GM21423 (cell line): ENCODE data around the gene INPP5B.
A peak's percentile ranks its signal among the peaks of the same experiment; 100 is the strongest.

Source experiments
- ATAC-seq: cut with Tn5 transposase; IDR thresholded peaks from one replicate; pipeline ENCODE4 v1.9.1; 2021; ENCODE audit warnings: mild to moderate bottlenecking, moderate library complexity; ENCODE audit not compliant: unreplicated experiment

The INPP5B gene

DNA sequence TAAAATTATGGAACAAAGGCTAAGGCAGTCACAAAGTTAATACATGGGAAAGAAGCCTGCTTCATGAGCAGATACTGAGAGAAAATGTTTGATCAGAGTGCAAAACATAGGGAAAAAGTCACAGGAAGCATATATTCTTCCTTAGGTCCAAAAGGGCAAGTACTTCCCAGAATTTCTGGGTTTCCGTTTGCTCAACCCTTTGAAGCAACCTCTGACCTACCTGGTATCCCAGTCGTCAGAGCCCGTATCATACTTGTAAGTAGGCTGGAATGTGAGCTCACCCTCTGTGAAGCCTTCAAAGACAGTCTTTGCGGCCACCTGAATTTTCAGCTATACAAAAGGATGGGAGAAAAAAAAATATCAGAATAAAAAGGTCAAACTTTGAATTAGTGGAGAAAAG, 67.0 kb downstream of the INPP5B start:
- no peak for ATAC-seq

DNA sequence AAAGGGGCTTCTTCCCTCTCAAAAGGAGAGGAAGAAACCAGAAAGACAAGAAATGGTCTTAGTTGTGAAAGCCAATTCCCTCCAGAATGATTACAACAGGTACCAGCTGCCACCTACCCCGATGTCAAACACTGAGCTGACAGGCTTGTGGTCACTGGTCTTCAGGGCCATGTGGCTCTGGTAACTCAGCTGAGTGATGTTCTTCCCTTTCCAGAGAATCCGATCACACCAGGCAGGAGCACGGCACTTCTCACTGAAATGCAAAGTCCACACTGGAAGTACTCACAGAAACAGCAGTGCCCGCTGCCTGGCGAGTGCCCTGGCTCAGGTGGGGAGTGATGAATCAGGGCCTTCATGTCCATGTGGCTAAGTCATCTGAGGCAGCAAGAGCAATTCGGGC, 68.8 kb downstream of the INPP5B start:
- no peak for ATAC-seq

DNA sequence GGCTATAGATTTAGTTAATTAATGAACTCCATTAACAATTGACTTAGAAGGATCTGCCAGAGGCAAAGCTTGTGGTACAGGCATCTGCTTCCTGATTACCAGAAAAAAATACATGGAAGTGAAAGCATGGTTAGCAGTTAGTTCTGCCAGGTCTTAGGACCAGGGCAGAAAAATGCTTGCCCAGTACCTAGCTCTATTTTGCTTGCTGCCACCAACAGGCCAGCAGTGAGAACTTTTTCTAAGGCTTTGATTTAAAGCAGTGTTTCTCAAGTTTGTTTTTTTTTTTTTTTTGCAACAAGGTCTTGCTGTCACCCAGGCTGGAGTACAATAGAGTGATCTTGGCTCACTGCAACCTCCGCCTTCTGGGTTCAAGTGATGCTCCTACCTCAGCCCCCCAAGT, 71.0 kb downstream of the INPP5B start:
- no peak for ATAC-seq

DNA sequence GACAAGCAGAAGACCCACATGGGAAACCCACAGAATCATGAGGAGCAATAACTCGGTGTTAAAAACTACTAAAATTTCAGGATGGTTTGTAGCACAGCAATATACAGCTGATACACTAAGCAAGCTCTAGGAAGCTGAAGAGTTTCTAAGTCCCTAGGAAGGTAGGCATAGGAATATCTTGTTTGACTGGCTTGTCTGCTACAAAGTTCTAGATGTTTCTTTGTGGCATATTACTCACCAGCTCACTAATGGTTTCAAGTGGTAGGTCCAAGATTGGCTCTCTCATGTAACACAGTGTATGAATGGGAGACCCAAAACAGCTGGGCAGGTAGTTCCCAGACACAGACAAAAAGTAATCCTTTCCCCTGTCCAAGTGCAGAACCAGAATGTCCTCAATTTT, 74.2 kb downstream of the INPP5B start:
- no peak for ATAC-seq

DNA sequence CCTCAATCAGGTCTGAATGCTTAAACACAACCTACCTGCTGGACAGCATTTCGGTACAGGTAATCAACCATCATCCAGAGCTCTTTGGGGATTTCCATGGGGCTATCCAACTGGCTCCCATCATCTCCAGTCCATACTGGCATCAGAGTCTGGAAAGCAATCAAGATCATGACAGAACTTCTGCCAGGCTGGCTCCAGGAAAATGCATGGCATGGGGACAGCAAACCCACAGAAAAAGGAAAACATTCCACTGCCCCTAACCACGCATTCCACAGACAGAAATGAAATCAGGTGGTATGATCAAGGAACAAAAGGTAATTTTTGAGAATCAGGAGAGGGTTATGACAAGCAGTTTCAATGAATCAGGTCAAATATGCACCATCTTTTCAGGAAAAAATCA, 78.4 kb downstream of the INPP5B start:
- no peak for ATAC-seq

DNA sequence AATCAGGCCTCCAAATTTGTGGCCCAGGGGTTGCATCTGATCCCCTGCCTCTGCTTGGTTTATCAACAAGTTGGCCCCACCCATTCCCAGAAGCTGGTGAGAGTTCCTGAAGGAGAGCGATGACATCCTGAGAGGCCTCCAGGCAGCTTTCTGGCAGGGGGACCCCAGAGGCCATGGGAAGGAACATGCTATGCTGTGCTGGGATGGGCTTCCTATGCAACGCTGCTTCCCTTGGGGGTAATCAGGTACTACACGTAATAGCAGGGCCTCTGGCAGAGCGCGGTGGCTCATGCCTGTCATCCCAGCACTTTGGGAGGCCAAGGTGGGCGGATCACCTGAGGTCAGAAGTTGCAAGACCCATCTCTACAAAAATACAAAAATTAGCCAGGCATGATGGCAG, 79.1 kb downstream of the INPP5B start:
- no peak for ATAC-seq

DNA sequence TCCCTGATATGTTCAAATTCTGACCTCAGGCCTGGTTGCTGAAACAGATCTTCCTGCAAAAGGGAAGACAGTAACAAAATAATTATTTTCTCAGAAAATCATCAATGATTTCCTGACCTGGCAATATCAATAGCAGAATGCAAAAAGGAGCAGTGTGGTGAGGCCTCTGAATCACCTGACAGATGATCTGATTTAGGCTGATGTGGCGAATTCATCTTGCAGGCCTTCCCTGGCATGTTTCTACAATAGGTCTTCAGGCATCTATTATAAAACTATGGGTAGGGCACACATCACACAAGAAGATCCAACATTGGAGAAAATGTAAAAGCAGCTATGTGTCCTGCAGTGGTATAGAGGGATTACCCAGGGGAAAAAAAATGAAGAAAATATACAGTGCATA, 80.4 kb downstream of the INPP5B start:
- ATAC-seq, result no peak

DNA sequence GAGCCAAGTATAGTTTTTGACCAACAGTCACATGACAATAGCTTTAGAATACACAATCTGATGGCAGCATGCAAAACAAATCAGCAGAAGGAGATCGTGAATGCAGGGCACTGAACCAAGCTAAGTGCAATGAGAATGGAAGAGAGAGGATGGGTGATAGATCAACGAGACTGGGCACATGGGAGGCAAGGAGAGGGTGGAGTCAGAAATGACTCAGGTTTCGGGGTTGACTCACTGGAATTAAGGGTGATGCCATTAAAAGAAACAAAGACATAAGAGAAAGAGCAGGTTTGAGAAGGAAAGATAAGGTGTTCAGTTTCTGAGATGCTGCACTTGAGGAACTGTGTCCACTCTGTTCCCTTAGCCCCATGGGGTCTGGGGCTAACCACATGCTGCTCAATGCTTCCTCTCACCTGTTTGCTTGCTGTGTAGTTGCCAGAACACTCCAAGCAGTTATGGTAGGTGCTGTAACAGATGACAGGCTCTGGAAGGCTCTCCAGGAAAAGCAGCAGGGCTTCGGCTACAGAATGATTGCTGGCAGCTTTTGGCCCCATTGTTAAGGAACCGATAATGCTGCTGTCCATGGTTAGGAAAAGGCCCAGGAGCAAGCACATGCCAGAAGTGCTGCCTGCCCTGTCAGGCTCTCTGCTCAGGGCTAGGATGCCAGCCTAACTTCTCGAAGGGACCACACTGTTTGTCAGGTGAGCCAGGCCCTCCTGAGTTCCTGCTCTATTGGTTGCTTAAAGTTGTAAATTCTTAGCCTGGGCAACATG, 81.3 kb downstream of the INPP5B start:
- no peak for ATAC-seq

DNA sequence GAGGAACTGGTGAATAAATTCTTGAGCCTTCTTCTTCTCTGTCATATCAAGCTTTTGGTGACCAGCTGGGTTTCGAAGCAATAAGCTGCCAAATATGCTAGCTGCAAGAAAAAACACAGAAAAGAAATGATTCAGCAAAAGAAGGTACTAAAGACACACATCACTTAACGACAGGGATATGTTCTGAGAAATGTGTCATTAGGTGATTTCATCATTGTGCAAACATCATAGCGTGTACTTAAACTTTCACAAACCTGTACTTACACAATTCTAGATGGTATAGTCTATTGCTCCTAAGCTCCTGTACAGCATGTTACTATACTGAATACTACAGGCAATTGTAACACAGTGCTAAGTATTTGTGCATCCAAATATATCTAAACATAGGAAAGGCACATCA, 84.5 kb downstream of the INPP5B start:
- ATAC-seq, result no peak

DNA sequence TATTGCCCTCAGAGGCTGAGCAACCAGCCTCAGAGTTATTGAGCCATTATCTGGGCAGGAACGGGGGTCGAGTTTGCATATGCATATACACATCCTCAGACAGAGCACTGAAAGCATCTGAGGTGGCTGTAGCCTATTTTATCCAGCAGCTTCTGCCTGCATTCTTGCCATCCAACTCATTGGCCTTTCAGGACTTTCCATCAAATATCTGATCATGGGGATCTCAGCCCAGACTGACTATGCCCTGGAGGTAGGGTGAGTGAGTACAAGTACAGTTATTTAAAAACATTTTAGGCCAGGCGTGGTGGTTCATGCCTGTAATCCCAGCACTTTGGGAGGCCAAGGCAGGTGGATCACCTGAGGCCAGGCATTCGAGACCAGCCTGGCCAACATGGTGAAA, 85.7 kb downstream of the INPP5B start:
- no peak for ATAC-seq

DNA sequence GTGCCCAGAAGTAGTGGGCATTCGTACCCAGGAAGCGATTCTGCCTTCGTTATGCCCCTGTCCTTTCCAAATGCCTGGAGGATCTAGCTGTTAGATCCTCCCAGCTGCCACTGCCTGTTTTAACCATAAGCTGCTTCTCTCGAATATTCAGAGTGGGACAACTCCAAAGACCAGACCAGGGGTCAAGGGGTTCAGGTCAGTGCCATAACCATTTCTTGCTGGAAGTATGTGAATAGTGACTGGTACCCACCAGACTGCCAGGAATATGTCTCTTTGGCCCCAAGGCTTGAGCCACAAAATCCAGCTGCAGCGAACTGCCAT, 86.5 kb downstream of the INPP5B start:
- ATAC-seq, result no peak

DNA sequence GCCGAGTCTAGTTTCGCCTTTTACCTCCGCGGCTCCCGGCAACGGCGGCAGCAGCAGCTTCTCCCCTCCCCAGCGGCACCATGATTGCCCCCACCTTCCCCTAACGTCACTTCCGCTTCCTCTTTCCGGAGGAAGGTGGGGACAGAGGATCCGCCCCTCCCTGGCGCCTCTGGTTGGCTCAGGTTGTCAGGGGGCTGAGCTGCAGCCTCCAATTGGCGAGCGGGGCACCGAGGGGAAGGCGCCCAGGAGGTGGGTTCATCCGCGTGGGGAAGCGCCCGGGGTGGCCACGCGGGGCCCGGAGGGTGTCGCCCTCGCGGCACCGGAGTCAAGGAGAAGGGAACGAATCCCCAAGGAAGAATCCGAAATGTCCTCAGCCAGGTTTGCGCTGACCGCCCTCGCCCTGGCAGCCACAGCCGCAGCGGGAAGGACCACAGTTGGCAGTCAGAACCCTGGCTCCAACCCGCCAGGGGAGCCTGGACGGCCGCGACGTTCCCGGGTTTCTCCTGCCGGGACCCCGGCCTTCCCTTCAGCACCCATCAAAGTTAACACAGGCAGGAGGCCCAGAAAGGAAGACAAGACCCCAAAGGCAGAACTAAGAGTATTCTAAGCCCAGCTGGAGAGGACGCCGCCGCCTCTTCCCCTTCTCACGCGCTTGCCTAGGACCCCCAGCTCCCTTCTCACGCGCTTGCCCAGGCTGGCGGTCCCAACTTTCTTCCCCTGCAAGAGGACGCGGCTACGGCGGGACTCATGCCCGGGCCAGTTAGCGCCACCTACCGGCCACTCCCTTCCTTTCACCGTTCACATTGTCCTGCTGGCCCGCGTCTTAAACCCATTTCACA, 87.1 kb downstream of the INPP5B start, which contains the start of gene MTF1:
Gene MTF1 (minus strand): TSS at position 86 of the 839 bp plus-strand sequence. CDS start 1,934 bp downstream, outside the sequence.
- peak; percentile 94 for ATAC-seq

DNA sequence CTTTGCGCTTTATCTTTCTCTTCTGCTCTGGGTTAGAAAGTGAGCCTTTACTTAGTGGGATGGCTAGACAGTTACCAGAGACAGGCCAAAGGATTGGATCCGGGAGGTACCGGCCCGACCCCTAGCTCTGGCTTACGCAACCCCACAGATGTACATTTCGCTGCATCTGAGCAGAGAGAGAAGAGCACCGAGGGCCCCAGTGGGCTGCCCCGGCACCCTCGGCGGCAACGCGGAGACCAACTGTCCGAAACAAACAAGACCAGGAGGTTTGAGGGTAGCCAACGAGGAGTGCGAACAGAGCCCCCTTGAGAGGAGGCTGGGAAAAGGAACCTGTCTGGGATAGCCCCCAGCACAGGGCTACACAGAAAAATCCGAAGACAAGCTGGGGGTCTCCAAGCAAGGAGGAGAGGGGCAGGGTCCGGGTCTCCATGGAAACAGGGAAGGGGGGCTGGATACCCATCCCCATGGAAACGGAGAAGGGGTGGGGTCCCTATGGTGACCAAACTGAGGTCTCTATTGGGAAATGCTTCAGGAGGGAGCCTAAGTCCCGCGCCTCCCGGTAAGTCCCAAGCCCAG, 87.8 kb downstream of the INPP5B start:
- peak; percentile 3 for ATAC-seq

DNA sequence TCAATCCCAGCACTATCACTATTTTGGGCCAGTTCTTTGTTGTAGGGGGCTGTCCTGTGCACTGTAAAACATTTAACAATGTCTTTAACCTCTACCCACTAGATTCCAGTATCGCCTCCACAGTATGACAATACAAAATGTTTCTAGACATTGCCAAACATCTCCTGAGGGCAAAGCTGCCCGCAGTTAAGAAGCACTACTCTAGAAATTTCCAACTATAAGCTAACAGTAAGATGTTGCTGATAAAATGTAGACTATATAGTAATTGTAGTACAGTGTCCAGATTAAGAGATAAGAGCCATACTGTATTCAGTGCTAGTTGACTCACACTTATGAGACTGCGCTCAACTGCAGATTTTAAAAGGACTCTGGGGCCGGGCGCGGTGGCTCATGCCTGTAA, 92.4 kb downstream of the INPP5B start:
- ATAC-seq, result no peak

DNA sequence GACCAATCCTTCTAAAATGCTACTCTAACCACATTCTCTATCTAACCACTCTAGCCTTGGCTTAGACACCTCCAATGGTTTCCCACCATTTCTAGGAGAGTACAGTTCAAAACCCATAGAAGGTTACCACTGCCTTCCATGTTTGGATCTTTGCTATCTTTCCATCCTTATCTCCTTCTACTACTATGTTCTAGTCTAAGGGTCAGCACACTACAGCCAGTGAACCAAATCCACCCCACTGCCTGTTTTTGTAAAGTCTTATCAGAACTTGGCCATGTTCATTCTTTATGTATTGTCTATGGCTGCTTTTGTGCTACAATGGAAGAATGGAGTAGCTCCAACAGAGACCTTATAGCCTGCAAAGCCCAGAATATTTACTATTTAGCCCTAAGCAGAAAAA, 93.7 kb downstream of the INPP5B start:
- no peak for ATAC-seq

DNA sequence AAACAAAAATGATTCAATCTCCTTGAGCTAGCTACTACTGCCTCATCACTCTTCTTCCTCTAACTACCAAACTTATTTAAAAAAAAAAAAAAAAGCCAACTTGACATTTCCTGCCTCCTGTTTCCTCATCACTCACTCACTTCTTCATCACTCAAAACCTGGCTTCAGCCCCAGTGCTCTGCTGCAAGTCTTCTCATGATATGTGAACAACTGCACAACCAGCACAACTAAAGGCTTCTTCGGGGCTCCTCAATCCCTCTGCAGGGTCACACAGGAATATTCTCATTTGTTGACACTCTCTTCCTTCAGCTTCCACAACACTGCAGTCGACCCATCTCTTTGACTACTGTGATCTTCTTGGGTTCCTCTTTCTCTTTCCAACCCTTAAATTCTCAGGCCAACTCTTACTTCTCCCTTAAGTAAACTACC, 95.1 kb downstream of the INPP5B start:
- ATAC-seq, result no peak

DNA sequence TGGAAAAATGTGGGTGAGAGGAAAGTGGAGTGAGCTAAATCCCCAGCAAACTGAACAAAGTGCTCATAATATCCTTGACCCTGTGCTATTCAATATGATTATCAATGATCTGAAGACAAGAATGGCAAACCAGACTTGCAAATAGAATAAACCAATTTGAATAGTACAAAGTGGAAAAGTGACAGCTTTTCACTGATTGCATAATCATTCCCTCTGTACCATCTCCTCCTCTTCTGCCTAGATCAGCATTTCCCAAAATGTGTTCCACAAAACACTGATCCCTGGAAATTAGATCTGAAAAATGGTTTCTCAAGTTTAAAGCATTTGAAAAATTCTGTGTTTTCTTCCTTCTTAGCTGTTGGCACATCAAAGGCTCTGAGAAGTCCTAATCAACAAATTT, 95.6 kb downstream of the INPP5B start:
- ATAC-seq, result no peak

DNA sequence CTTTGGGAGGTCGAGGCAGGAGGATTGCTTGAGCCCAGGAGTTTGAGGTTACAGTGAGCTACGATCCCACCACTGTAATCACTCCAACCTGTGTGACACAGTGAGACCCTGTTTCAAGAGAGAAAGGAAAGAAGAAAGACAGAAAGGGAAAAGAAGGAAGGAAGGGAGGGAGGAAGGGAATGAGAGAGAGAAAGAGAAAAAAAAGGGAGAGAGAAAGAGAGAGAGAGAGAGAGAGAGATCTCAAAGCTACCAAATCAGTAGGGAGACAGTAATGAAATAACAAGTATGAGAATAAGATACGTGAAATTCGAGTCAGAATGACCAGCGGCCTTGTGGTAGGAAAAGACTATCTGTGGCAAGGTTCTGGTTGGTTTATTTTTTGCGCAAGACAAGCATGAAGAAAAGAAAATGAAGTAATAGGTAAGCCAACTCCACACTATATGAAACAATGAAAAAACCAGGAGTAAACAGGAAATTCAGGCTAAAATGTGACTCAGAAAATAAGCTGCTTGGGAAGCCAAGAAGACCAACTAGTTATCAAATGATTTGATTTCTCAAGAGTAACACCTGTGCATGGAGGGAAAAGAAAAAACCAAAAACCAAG, 96.4 kb downstream of the INPP5B start:
- no peak for ATAC-seq

DNA sequence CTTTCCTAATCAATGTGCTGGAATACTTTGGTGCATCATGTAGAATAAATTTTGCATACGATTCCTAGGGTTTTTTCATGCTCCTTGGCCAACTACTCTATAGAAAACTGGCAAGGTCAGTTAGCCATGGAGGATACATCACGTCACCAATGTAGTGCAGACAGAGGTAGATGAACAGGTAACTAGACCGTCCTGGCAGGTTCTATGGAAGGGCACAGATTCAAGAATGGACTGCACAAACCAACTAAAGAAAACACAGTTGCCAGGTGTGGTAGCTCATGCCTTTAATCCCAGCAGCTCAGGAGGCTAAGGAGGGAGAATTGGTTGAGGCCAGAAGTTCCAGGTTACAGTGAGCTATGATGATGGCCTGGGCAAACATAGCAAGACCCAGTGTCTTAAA, 97.4 kb downstream of the INPP5B start:
- no peak for ATAC-seq

DNA sequence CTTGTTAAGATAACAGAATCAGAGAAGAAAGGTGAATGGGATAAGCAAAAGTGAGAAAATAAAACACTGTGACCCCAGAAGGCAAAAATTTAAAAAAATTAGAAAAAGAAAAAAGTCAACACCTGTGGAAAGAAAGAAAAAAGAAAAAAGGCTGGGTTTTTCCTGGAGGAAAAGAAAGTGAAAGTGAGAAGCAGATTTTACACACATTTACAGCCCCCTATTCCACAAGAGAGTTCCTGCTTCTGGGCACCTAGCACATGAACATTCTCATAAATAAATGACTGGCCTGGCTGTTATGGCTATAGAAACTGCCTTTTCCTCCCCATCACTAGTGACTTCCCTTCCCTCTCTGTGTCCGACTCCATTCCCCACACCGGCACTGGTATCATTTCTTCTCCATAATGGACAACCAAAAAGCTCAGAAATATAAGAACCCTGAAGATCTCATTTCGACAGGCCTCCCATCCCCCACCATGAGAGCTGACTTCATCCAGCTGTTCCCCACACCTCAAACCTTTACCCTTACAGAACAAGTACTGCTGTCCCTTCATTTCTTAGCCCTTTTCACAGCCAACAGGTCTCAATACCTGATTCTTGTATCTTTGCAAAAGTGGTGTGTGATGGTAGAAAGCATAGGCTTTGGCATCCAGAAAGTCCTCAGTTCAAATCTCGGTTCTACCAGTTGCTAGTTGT, 100.1 kb downstream of the INPP5B start:
- no peak for ATAC-seq

DNA sequence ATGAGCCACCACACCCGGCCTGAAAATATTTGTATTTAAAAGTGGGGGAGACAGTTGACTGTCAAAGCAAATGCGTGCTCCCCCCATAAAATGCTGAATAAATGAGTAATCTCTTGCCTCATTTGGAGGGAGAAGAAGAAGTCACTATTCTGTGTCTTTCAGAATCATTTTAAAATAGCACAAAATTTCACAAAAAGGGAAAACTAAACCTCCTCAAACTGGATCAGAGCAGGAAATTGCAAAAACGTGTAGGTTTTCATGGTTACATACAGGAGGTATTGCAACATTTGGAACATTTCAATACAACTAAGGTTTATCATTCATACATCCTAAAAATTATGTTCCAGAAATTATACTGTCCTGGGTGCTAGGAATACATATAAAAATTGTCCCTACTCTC, 101.1 kb downstream of the INPP5B start:
- no peak for ATAC-seq
